B cell (primary cell): ENCODE data around the gene NAMPT. TPM values are rescaled to one million over a fixed set of nuclear protein-coding genes. Genes with fewer than 3 reads are reported as not detected.

Experiments
- ATAC-seq: fragments of 200-7000 bp; cut with Tn5 transposase; one replicate; pipeline ENCODE4 v1.10.0; 2021; ENCODE audit warnings: low read depth, mild to moderate bottlenecking, moderate number of reproducible peaks, moderate library complexity
- CTCF ChIA-PET: fragments of 350-600 bp; sonication (Branson Sonifier 250); formaldehyde crosslinking; loops from one replicate; lab custom pipeline; 2021; ENCODE audit warnings: antibody characterized with exemption, inconsistent platforms; lab: Charles Lee
- POLR2A ChIA-PET: fragments of 350-600 bp; sonication (Branson Sonifier 250); formaldehyde crosslinking; loops from one replicate; lab custom pipeline; 2021; ENCODE audit warnings: antibody characterized with exemption; lab: Charles Lee
- DNase-seq: peaks from one replicate; pipeline ENCODE4 v3.0.0; 2013
- H2AFZ ChIP-seq: 2 replicates; pipeline ENCODE4 v1.6.1; 2012; ENCODE audit warnings: mild to moderate bottlenecking, low read depth, low read length; ENCODE audit not compliant: insufficient read depth, poor library complexity, severe bottlenecking
- H3K27ac ChIP-seq, 2 donors: 1 replicate in 1 of 2; 2 replicates in 1 of 2; pipeline ENCODE4 v1.5.1; 2012 to 2013; ENCODE audit warnings: low read length in 2 of 2, mild to moderate bottlenecking in 2 of 2, moderate library complexity in 1 of 2
- H3K27me3 ChIP-seq, 4 experiments: fragments of 200-600 bp in 1 of 4; sonication (generic) in 1 of 4; replicated peaks in 1 of 4; 1 replicate in 2 of 4; 2 replicates in 2 of 4; pipeline versions ENCODE4 v1.6.1 to v1.7.0; 2013 to 2016; ENCODE audit warnings: low read length in 3 of 4, mild to moderate bottlenecking in 2 of 4, mixed read lengths in 1 of 4, moderate library complexity in 1 of 4; ENCODE audit not compliant: insufficient read depth in 4 of 4, control insufficient read depth in 3 of 4; ENCODE audit errors: control extremely low read depth in 1 of 4
- H3K36me3 ChIP-seq, 2 experiments: replicated peaks in 1 of 2; 1 replicate in 1 of 2; 2 replicates in 1 of 2; pipeline versions ENCODE4 v1.6.1 to v1.7.1; 2013; ENCODE audit warnings: low read length in 1 of 2; ENCODE audit not compliant: insufficient read depth in 2 of 2, control insufficient read depth in 1 of 2; ENCODE audit errors: control extremely low read depth in 1 of 2, extremely low read depth in 1 of 2
- H3K4me1 ChIP-seq, 2 donors: fragments of 200-600 bp in 1 of 2; sonication (generic) in 1 of 2; 1 replicate in 1 of 2; 2 replicates in 1 of 2; pipeline versions ENCODE4 v1.5.1 to v1.6.1; 2013 to 2017; ENCODE audit warnings: low read length in 2 of 2; ENCODE audit not compliant: control insufficient read depth in 2 of 2, insufficient read depth in 2 of 2
- H3K4me2 ChIP-seq: replicated peaks from 2 replicates; pipeline ENCODE3; 2012; ENCODE audit warnings: mild to moderate bottlenecking, low read depth, low read length; ENCODE audit not compliant: poor library complexity, severe bottlenecking
- H3K4me3 ChIP-seq, 5 experiments: fragments of 200-600 bp in 1 of 5; sonication (generic) in 1 of 5; 1 replicate in 3 of 5; 2 replicates in 2 of 5; pipeline versions ENCODE4 v1.5.1 to v1.7.0; 2011 to 2016; ENCODE audit warnings: low read length in 4 of 5, mild to moderate bottlenecking in 4 of 5, low read depth in 2 of 5, control low read depth in 1 of 5, moderate library complexity in 1 of 5; ENCODE audit not compliant: insufficient read depth in 1 of 5; ENCODE audit errors: control extremely low read depth in 1 of 5, extremely low read depth in 1 of 5
- H3K79me2 ChIP-seq: fragments of 200-600 bp; sonication (generic); one replicate; pipeline ENCODE4 v1.6.0; 2016; ENCODE audit warnings: low read length; ENCODE audit not compliant: control insufficient read depth, insufficient read depth
- H3K9ac ChIP-seq: fragments of 200-600 bp; sonication (generic); 2 replicates; pipeline ENCODE4 v1.6.1; 2017; ENCODE audit warnings: mild to moderate bottlenecking, low read length, moderate library complexity
- H3K9me3 ChIP-seq, 3 donors: one replicate each; pipeline versions ENCODE4 v1.6.1 to v1.7.1; 2013; ENCODE audit warnings: low read length in 2 of 3; ENCODE audit not compliant: control insufficient read depth in 2 of 3, insufficient read depth in 1 of 3; ENCODE audit errors: control extremely low read depth in 1 of 3
- H4K20me1 ChIP-seq: 2 replicates; pipeline ENCODE4 v1.6.0; 2012; ENCODE audit warnings: mild to moderate bottlenecking, low read length; ENCODE audit not compliant: insufficient read depth, control insufficient read depth, poor library complexity, severe bottlenecking
- H3K27ac Mint-ChIP-seq: one replicate; pipeline ENCODE4 v1.8.0; 2021; ENCODE audit warnings: mixed read lengths
- H3K27me3 Mint-ChIP-seq: one replicate; pipeline ENCODE4 v1.8.0; 2021; ENCODE audit warnings: mixed read lengths
- H3K4me1 Mint-ChIP-seq: one replicate; pipeline ENCODE4 v1.8.0; 2021; ENCODE audit warnings: mixed read lengths
- H3K4me3 Mint-ChIP-seq: one replicate; pipeline ENCODE4 v1.8.0; 2021; ENCODE audit warnings: mixed read lengths
- H3K9me3 Mint-ChIP-seq: one replicate; pipeline ENCODE4 v1.8.0; 2022; ENCODE audit warnings: mixed read lengths; ENCODE audit not compliant: insufficient read depth
- CTCF ChIP-seq: fragments of 200-600 bp; IDR thresholded peaks from one replicate; pipeline ENCODE4 v1.8.0; 2022; ENCODE audit warnings: antibody characterized with exemption, mild to moderate bottlenecking
- EZH2 ChIP-seq: IDR thresholded peaks from 2 replicates; pipeline ENCODE4 v1.6.1; 2012; ENCODE audit warnings: borderline replicate concordance, low read depth, mild to moderate bottlenecking, moderate library complexity, low read length; ENCODE audit not compliant: insufficient read depth, poor library complexity, severe bottlenecking
- WGBS: methylation state at CpG from one replicate; pipeline ENCODE4 v1.1.5; 2013; ENCODE audit warnings: missing lambda C conversion rate; ENCODE audit not compliant: insufficient coverage; 5-methylcytosine and 5-hydroxymethylcytosine counted together
- intact Hi-C: fragments of 100-400 bp; cut with micrococcal nuclease; formaldehyde crosslinking; loops from one replicate; pipeline ENCODE4 v1.10.0; 2022
- polyA plus RNA-seq: library from polyadenylated mRNA; depleted of rRNA; stranded (reverse); fragments of >200 nt; gene quantifications from 2 replicates; pipeline ENCODE4 v1.2.3, GENCODE V29; 2012
- total RNA-seq, 2 donors: library from RNA; stranded (reverse); fragments of 120-200 nt in 1 of 2; gene quantifications; 1 replicate in 1 of 2; 2 replicates in 1 of 2; pipeline versions ENCODE4 v1.2.3 to v1.2.4, GENCODE V29; 2013 to 2022

Gene NAMPT
- total and polyA plus RNA-seq, 2 donors (not counting 1 experiment from before 2014, with no cell fraction given) = 11.6 to 48.8 TPM

GRCh38 chr7:106332201-106332600 lies 47.4 kb upstream of the NAMPT start:
- H3K27ac Mint-ChIP-seq = no peak overlapping the region
- ATAC-seq = no peak
- H3K4me1 Mint-ChIP-seq = no peaks in the 10 kb centered on the region

More at GRCh38 chr7:106332201-106332600, 47.4 kb upstream of the NAMPT start:
- no peaks in the 10 kb centered on the region for H3K79me2 ChIP-seq
- no peaks in the 10 kb centered on the region for H3K36me3 ChIP-seq
- H3K27me3 Mint-ChIP-seq = peaks cover 25% of the 10 kb centered on the region
- POLR2A ChIA-PET = no interaction called here
- peaks cover 0 to 4% (median 0%) of the 10 kb centered on the region in 4 experiments for H3K27me3 ChIP-seq
- TF ChIP-seq EZH2 = no peak
- TF ChIP-seq CTCF = no peak
- H3K4me1 ChIP-seq = no peaks in the 10 kb centered on the region
- no peak overlapping the region for H3K4me3 Mint-ChIP-seq
- CTCF ChIA-PET = no interaction called here
- H3K4me3 ChIP-seq = no peak overlapping the region
- no peaks in the 10 kb centered on the region for H3K9me3 Mint-ChIP-seq
- no peak overlapping the region for H3K27ac ChIP-seq
- no peaks in the 10 kb centered on the region for H4K20me1 ChIP-seq
- no peak overlapping the region for H3K4me2 ChIP-seq
- no peak for DNase-seq
- WGBS = 60% methylated on average over 1 of the region's 4 CpGs
- no peak overlapping the region for H3K9ac ChIP-seq
- H2AFZ ChIP-seq = no peak overlapping the region
- peaks cover 0 to 5% (median 0%) of the 10 kb centered on the region in 3 donors for H3K9me3 ChIP-seq
- intact Hi-C loops = no loop called here
